K562 (cell line): ENCODE data around the gene LRP10. TPM values are rescaled to one million over a fixed set of nuclear protein-coding genes. Genes with fewer than 3 reads are reported as not detected.

Source experiments
- CTCF ChIP-seq, 3 experiments: IDR thresholded peaks in 2 of 3; conservative IDR thresholded peaks in 1 of 3; 2 replicates each; pipeline ENCODE4 v1.5.1; 2011 to 2012; ENCODE audit warnings: low read length in 3 of 3, mild to moderate bottlenecking in 3 of 3, control low read depth in 2 of 3, improper control_type of control experiment in 1 of 3, inconsistent platforms in 1 of 3, low read depth in 1 of 3, mixed read lengths in 1 of 3, moderate library complexity in 1 of 3; ENCODE audit not compliant: insufficient read depth in 2 of 3
- NCOA2 ChIP-seq, 2 experiments: fragments of 450-650 bp; IDR thresholded peaks; 2 replicates each; pipeline ENCODE4 v1.6.1; 2018; ENCODE audit warnings: mild to moderate bottlenecking in 2 of 2, moderate library complexity in 1 of 2; ENCODE audit not compliant: partially characterized antibody in 2 of 2
- RAD21 ChIP-seq, 2 experiments: fragments of 250-450 bp in 1 of 2; fragments of 450-650 bp in 1 of 2; sonication (Bioruptor Pico) in 1 of 2; formaldehyde crosslinking in 1 of 2; IDR thresholded peaks in 1 of 2; conservative IDR thresholded peaks in 1 of 2; 2 replicates each; pipeline versions ENCODE4 v1.4.0 to v1.8.0; 2020 to 2022; ENCODE audit warnings: mild to moderate bottlenecking in 2 of 2, moderate library complexity in 1 of 2
- RBM25 ChIP-seq: fragments of 200-400 bp; formaldehyde crosslinking; IDR thresholded peaks from 2 replicates; pipeline ENCODE4 v1.6.1; 2018; ENCODE audit warnings: low read length, low read depth, moderate library complexity; ENCODE audit not compliant: severe bottlenecking
- SMC3 ChIP-seq: conservative IDR thresholded peaks from 2 replicates; pipeline ENCODE4 v1.6.1; 2011; ENCODE audit warnings: low read depth, low read length, improper control_type of control experiment; ENCODE audit not compliant: insufficient read depth
- SPI1 ChIP-seq: IDR thresholded peaks from 2 replicates; pipeline ENCODE4 v1.6.1; 2011; ENCODE audit warnings: low read depth, low read length, control low read depth, borderline replicate concordance
- ZNF384 ChIP-seq: IDR thresholded peaks from 2 replicates; pipeline ENCODE4 v1.6.1; 2012; ENCODE audit warnings: low read depth, low read length, improper control_type of control experiment
- polyA plus RNA-seq, 8 experiments: library from polyadenylated mRNA; depleted of rRNA in 4 of 8; stranded (reverse) in 5 of 8; unstranded in 3 of 8; fragments of >200 nt; fragmentation: Nextera tagmentation in 2 of 8; fragmentation: Illumina TruSeq in 1 of 8; extraction: Ambion mirVana in 2 of 8; extraction: Trizol in 1 of 8; gene quantifications; 2 replicates each; pipeline versions ENCODE4 v1.2.1 to v1.2.3, GENCODE V29; 2011 to 2014; ENCODE audit warnings: inconsistent platforms in 1 of 8, missing spikeins in 1 of 8
- total RNA-seq, 7 experiments: library from RNA; depleted of rRNA in 6 of 7; stranded (reverse); fragments of >200 nt in 6 of 7; fragmentation: Illumina TruSeq in 2 of 7; extraction: Trizol in 2 of 7; gene quantifications; 2 replicates each; pipeline versions ENCODE4 v1.2.1 to v1.2.3, GENCODE V29; 2011 to 2021; ENCODE audit warnings: low replicate concordance in 1 of 7
- TF ChIP-seq, protein P1 (sequence below), 2 experiments: fragments of 450-650 bp; formaldehyde crosslinking in 1 of 2; IDR thresholded peaks; 2 replicates each; pipeline versions ENCODE4 v1.4.0 to v1.6.1; 2014 to 2020; ENCODE audit warnings: mild to moderate bottlenecking in 2 of 2, borderline replicate concordance in 1 of 2, low read depth in 1 of 2

LRP10 gene
- total and polyA plus RNA-seq, 9 of the 15 experiments (the other 6 are each of a cell fraction or from before 2014, with no cell fraction given) = 1.3 to 45.5 (median 10.9) TPM

- TF ChIP-seq CTCF (IDR thresholded peaks at IDR 0.05 in 2 of 3, conservative IDR thresholded peaks at IDR 0.05 in 1 of 3; ENCODE audit: insufficient read depth in 2 of 3, low read depth in 1 of 3, low read length in 3 of 3) (peak; percentile 73 to 84 (median 83)), SPI1 (no peak), ZNF384 (peak; percentile 89), RAD21 (CRISPR knock-in tag; conservative IDR thresholded peaks at IDR 0.05 in 1 of 2, IDR thresholded peaks at IDR 0.05 in 1 of 2) (peak; percentile 57 to 68), NCOA2 (IDR thresholded peaks at IDR 0.05; ENCODE audit: partially characterized antibody in 2 of 2) (peak in 1 of 2 experiments; percentile 16), RBM25 (no peak), SMC3 (peak; percentile 72)
- TF ChIP-seq, protein P1, sequence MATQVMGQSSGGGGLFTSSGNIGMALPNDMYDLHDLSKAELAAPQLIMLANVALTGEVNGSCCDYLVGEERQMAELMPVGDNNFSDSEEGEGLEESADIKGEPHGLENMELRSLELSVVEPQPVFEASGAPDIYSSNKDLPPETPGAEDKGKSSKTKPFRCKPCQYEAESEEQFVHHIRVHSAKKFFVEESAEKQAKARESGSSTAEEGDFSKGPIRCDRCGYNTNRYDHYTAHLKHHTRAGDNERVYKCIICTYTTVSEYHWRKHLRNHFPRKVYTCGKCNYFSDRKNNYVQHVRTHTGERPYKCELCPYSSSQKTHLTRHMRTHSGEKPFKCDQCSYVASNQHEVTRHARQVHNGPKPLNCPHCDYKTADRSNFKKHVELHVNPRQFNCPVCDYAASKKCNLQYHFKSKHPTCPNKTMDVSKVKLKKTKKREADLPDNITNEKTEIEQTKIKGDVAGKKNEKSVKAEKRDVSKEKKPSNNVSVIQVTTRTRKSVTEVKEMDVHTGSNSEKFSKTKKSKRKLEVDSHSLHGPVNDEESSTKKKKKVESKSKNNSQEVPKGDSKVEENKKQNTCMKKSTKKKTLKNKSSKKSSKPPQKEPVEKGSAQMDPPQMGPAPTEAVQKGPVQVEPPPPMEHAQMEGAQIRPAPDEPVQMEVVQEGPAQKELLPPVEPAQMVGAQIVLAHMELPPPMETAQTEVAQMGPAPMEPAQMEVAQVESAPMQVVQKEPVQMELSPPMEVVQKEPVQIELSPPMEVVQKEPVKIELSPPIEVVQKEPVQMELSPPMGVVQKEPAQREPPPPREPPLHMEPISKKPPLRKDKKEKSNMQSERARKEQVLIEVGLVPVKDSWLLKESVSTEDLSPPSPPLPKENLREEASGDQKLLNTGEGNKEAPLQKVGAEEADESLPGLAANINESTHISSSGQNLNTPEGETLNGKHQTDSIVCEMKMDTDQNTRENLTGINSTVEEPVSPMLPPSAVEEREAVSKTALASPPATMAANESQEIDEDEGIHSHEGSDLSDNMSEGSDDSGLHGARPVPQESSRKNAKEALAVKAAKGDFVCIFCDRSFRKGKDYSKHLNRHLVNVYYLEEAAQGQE (IDR thresholded peaks at IDR 0.05; ENCODE audit: borderline replicate concordance) = peak; percentile 65
- TF ChIP-seq, protein P1 (CRISPR knock-in tag; IDR thresholded peaks at IDR 0.05; ENCODE audit: low read depth) = no peak
Observed at GRCh38 chr14:22900081-22900799, 28.7 kb downstream of the LRP10 start (continued).
